ENCODE data around the gene ACYP1.

- TF ChIP-seq CTCF (IDR thresholded peaks at IDR 0.05) (no peak), POLR2A (IDR thresholded peaks at IDR 0.05) (no peak)
Observed at GRCh38 chr14:75098682-75099081, 34.9 kb upstream of the ACYP1 start.

Measured in body of pancreas (tissue), 4 donors.